K562 (cell line): Measurements from ENCODE around the gene NEUROD4. TPM values are rescaled to one million over a fixed set of nuclear protein-coding genes. Genes with fewer than 3 reads are reported as not detected.
A peak's percentile ranks its signal among the peaks of the same experiment; 100 is the strongest.

Experiments
- ARID1B ChIP-seq: fragments of 450-650 bp; IDR thresholded peaks from 2 replicates; pipeline ENCODE4 v1.6.1; 2016; ENCODE audit warnings: antibody characterized with exemption, mild to moderate bottlenecking, inconsistent platforms
- ATF7 ChIP-seq: fragments of 450-650 bp; IDR thresholded peaks from 2 replicates; pipeline ENCODE4 v1.7.1; 2014; ENCODE audit warnings: mild to moderate bottlenecking, moderate library complexity
- CC2D1A ChIP-seq: fragments of 450-650 bp; IDR thresholded peaks from 2 replicates; pipeline ENCODE4 v1.6.1; 2017; ENCODE audit warnings: mild to moderate bottlenecking
- CXXC5 ChIP-seq: fragments of 250-450 bp; sonication (Bioruptor Pico); IDR thresholded peaks from 2 replicates; pipeline ENCODE4 v1.8.0; 2022; ENCODE audit warnings: inconsistent platforms, mild to moderate bottlenecking, moderate library complexity
- ELF1 ChIP-seq: fragments of 200-800 bp; sonication (Bioruptor generic); IDR thresholded peaks from 2 replicates; pipeline ENCODE4 v1.6.1; 2016; ENCODE audit warnings: missing genetic modification characterization, missing compliant biosample characterization
- ELF4 ChIP-seq: fragments of 450-650 bp; formaldehyde crosslinking; IDR thresholded peaks from 2 replicates; pipeline ENCODE4 v1.4.0; 2022; ENCODE audit warnings: missing genetic modification characterization
- FOXJ3 ChIP-seq: sonication (generic); formaldehyde crosslinking; IDR thresholded peaks from 2 replicates; pipeline ENCODE4 v1.4.0; 2020; ENCODE audit warnings: mild to moderate bottlenecking, missing genetic modification reagents
- FOXM1 ChIP-seq, 2 experiments: fragments of 450-650 bp in 1 of 2; sonication (generic) in 1 of 2; formaldehyde crosslinking in 1 of 2; IDR thresholded peaks; 2 replicates each; pipeline versions ENCODE4 v1.6.1 to v1.9.0; 2017 to 2022; ENCODE audit warnings: low read depth in 2 of 2, mild to moderate bottlenecking in 2 of 2, missing genetic modification reagents in 1 of 2, moderate library complexity in 1 of 2
- MCM2 ChIP-seq: fragments of 450-650 bp; IDR thresholded peaks from 2 replicates; pipeline ENCODE4 v1.6.1; 2017; ENCODE audit warnings: low read depth, mild to moderate bottlenecking
- MECOM ChIP-seq: fragments of 250-450 bp; sonication (Bioruptor Pico); IDR thresholded peaks from 2 replicates; pipeline ENCODE4 v1.8.0; 2022; ENCODE audit warnings: inconsistent platforms
- MTA1 ChIP-seq: fragments of 450-650 bp; IDR thresholded peaks from 2 replicates; pipeline ENCODE4 v1.6.1; 2017; ENCODE audit warnings: borderline replicate concordance
- MYNN ChIP-seq, 2 experiments: sonication (generic); formaldehyde crosslinking in 1 of 2; IDR thresholded peaks; 2 replicates each; pipeline versions ENCODE4 v1.5.0 to v1.6.1; 2016 to 2020; ENCODE audit warnings: antibody characterized with exemption in 1 of 2, missing genetic modification reagents in 1 of 2
- PHF20 ChIP-seq: fragments of 450-650 bp; IDR thresholded peaks from 2 replicates; pipeline ENCODE4 v1.6.1; 2018; ENCODE audit not compliant: partially characterized antibody
- RBM34 ChIP-seq: fragments of 200-400 bp; formaldehyde crosslinking; IDR thresholded peaks from 2 replicates; pipeline ENCODE4 v1.6.1; 2018; ENCODE audit warnings: low read length, borderline replicate concordance; ENCODE audit not compliant: insufficient read depth
- SAFB2 ChIP-seq: fragments of 200-400 bp; formaldehyde crosslinking; IDR thresholded peaks from 2 replicates; pipeline ENCODE4 v1.6.1; 2018; ENCODE audit warnings: borderline replicate concordance, low read length, low read depth, moderate library complexity; ENCODE audit not compliant: severe bottlenecking
- SMARCE1 ChIP-seq: fragments of 450-650 bp; IDR thresholded peaks from 2 replicates; pipeline ENCODE4 v1.7.1; 2016; ENCODE audit warnings: mild to moderate bottlenecking
- SOX6 ChIP-seq: fragments of 450-650 bp; IDR thresholded peaks from 2 replicates; pipeline ENCODE4 v1.6.1; 2014; ENCODE audit warnings: mild to moderate bottlenecking
- TAL1 ChIP-seq: fragments of 450-650 bp; IDR thresholded peaks from 2 replicates; pipeline ENCODE4 v1.6.1; 2016; ENCODE audit warnings: mild to moderate bottlenecking
- TEAD1 ChIP-seq, 2 experiments: fragments of 450-650 bp in 1 of 2; sonication (generic) in 1 of 2; formaldehyde crosslinking; IDR thresholded peaks; 2 replicates each; pipeline versions ENCODE4 v1.4.0 to v1.8.0; 2020 to 2022; ENCODE audit warnings: mild to moderate bottlenecking in 2 of 2, missing genetic modification reagents in 1 of 2
- TEAD4 ChIP-seq, 2 experiments: sonication (generic) in 1 of 2; formaldehyde crosslinking in 1 of 2; IDR thresholded peaks; 2 replicates each; pipeline versions ENCODE4 v1.6.1 to v1.8.0; 2012 to 2022; ENCODE audit warnings: borderline replicate concordance in 1 of 2, inconsistent platforms in 1 of 2, low read length in 1 of 2, mild to moderate bottlenecking in 1 of 2, missing genetic modification reagents in 1 of 2
- TFE3 ChIP-seq: fragments of 450-650 bp; formaldehyde crosslinking; IDR thresholded peaks from 2 replicates; pipeline ENCODE4 v1.4.0; 2020; ENCODE audit warnings: mild to moderate bottlenecking, mixed read lengths
- TSHZ1 ChIP-seq: fragments of 250-450 bp; sonication (Bioruptor Pico); IDR thresholded peaks from 2 replicates; pipeline ENCODE4 v1.4.0; 2020; ENCODE audit warnings: mild to moderate bottlenecking, moderate library complexity
- XRCC5 ChIP-seq: fragments of 200-400 bp; formaldehyde crosslinking; IDR thresholded peaks from 2 replicates; pipeline ENCODE4 v1.6.1; 2017; ENCODE audit warnings: low read depth, mild to moderate bottlenecking, low read length
- ZNF384 ChIP-seq: IDR thresholded peaks from 2 replicates; pipeline ENCODE4 v1.6.1; 2012; ENCODE audit warnings: low read depth, low read length, improper control_type of control experiment
- ZNF561 ChIP-seq: fragments of 450-650 bp; formaldehyde crosslinking; conservative IDR thresholded peaks from 2 replicates; pipeline ENCODE4 v1.4.0; 2020; ENCODE audit warnings: mild to moderate bottlenecking, moderate library complexity
- ZNF695 ChIP-seq: fragments of 450-650 bp; formaldehyde crosslinking; IDR thresholded peaks from 2 replicates; pipeline ENCODE4 v1.4.0; 2020; ENCODE audit warnings: mild to moderate bottlenecking, moderate library complexity
- ZNF717 ChIP-seq: fragments of 250-450 bp; sonication (Bioruptor Pico); IDR thresholded peaks from 2 replicates; pipeline ENCODE4 v1.5.0; 2021
- polyA plus RNA-seq, 8 experiments: library from polyadenylated mRNA; depleted of rRNA in 4 of 8; stranded (reverse) in 5 of 8; unstranded in 3 of 8; fragments of >200 nt; fragmentation: Nextera tagmentation in 2 of 8; fragmentation: Illumina TruSeq in 1 of 8; extraction: Ambion mirVana in 2 of 8; extraction: Trizol in 1 of 8; gene quantifications; 2 replicates each; pipeline versions ENCODE4 v1.2.1 to v1.2.3, GENCODE V29; 2011 to 2014; ENCODE audit warnings: inconsistent platforms in 1 of 8, missing spikeins in 1 of 8
- total RNA-seq, 7 experiments: library from RNA; depleted of rRNA in 6 of 7; stranded (reverse); fragments of >200 nt in 6 of 7; fragmentation: Illumina TruSeq in 2 of 7; extraction: Trizol in 2 of 7; gene quantifications; 2 replicates each; pipeline versions ENCODE4 v1.2.1 to v1.2.3, GENCODE V29; 2011 to 2021; ENCODE audit warnings: low replicate concordance in 1 of 7

The NEUROD4 gene
- total and polyA plus RNA-seq, 9 of the 15 experiments (the other 6 are each of a cell fraction or from before 2014, with no cell fraction given): not detected

GRCh38 chr12:54977857-54978256 lies 41.9 kb upstream of the NEUROD4 start (continued):
- TF ChIP-seq PHF20: no peak
- TF ChIP-seq FOXM1 (IDR thresholded peaks at IDR 0.05; ENCODE audit: low read depth): peak; percentile 71; the same call in 1 of the 2 replicates
- TF ChIP-seq FOXM1 (CRISPR knock-in tag; IDR thresholded peaks at IDR 0.05; ENCODE audit: low read depth): no peak
- TF ChIP-seq CC2D1A: no peak
- no peak for TF ChIP-seq ZNF561 (CRISPR knock-in tag)
- no peak for TF ChIP-seq ZNF717 (CRISPR knock-in tag)
- TF ChIP-seq SMARCE1: peak; percentile 67
- no peak for TF ChIP-seq FOXJ3 (CRISPR knock-in tag)
- TF ChIP-seq ARID1B: peak; percentile 66
- no peak for TF ChIP-seq ATF7
- TF ChIP-seq SOX6: peak; percentile 82
- no peak for TF ChIP-seq TEAD1 (CRISPR knock-in tag; IDR thresholded peaks at IDR 0.05)
- 0 out of 2 replicates have a peak, but pooled peaks have one; percentile 18 for TF ChIP-seq TAL1
- no peak for TF ChIP-seq TSHZ1 (CRISPR knock-in tag)
- TF ChIP-seq XRCC5: no peak
- no peak; the same call in 1 of the 2 replicates for TF ChIP-seq TEAD4 (IDR thresholded peaks at IDR 0.05; ENCODE audit: low read length)
- no peak for TF ChIP-seq TEAD4 (CRISPR knock-in tag; IDR thresholded peaks at IDR 0.05; ENCODE audit: borderline replicate concordance)
- TF ChIP-seq MECOM (CRISPR knock-in tag): no peak
- TF ChIP-seq MCM2: no peak
- no peak for TF ChIP-seq SAFB2
- peak; percentile 39; the same call in 1 of the 2 replicates for TF ChIP-seq MTA1
- no peak for TF ChIP-seq ELF4 (CRISPR knock-in tag)
- no peak for TF ChIP-seq CXXC5 (CRISPR knock-in tag)
- peak; percentile 80 for TF ChIP-seq ZNF384
- no peak for TF ChIP-seq RBM34
- TF ChIP-seq MYNN (IDR thresholded peaks at IDR 0.05): no peak
- TF ChIP-seq MYNN (CRISPR knock-in tag; IDR thresholded peaks at IDR 0.05): no peak
- 0 out of 2 replicates have a peak, but pooled peaks have one; percentile 27 for TF ChIP-seq ELF1 (tag)
- TF ChIP-seq ZNF695 (CRISPR knock-in tag): no peak
- no peak for TF ChIP-seq TFE3 (CRISPR knock-in tag)
